Ammon's horn (tissue), 1 donor: Measurements from ENCODE around the gene IKZF4.

Source experiments
- DNase-seq: peaks from one replicate; pipeline ENCODE4 v3.0.0-alpha.2; 2016; ENCODE audit warnings: low spot score

Gene IKZF4

GRCh38 chr12:56082967-56083366 is 62.1 kb downstream of the IKZF4 start:
- DNase-seq, result peak; percentile 97

- no peak for DNase-seq
Observed at GRCh38 chr12:56084958-56085543, 64.2 kb downstream of the IKZF4 start.

GRCh38 chr12:56086096-56086495 is 65.3 kb downstream of the IKZF4 start:
- DNase-seq, result no peak

GRCh38 chr12:56086608-56087007 is 65.8 kb downstream of the IKZF4 start:
- no peak for DNase-seq

- DNase-seq, result no peak
Observed at GRCh38 chr12:56087220-56087619, 66.4 kb downstream of the IKZF4 start.
